ENCODE results near the gene NXPH2.
"Not testable (repeated sequence)": the region's sequence is repeated elsewhere in the genome, so short reads cannot be mapped to it uniquely, and the experiment has no call there.

NXPH2 gene

GRCh38 chr2:138658187-138658894 is 121.8 kb downstream of the NXPH2 start:
- CTCF ChIA-PET = interaction anchor here (0.5 to 0.6 kb wide), 3 partner anchors 154 to 464 kb away, joined by 3 read pairs; no protein-coding TSS in a partner anchor
- no peak overlapping the region for H3K27ac ChIP-seq
- DNase-seq (ENCODE audit: low spot score) = no peak
- POLR2A ChIA-PET (ENCODE audit: low non-redundant PET) = no interaction called here
- TF ChIP-seq CTCF (conservative IDR thresholded peaks at IDR 0.05; ENCODE audit: low read depth) = no peak

GRCh38 chr2:138654146-138654545 is 126.0 kb downstream of the NXPH2 start:
- TF ChIP-seq CTCF (conservative IDR thresholded peaks at IDR 0.05; ENCODE audit: low read depth) = no peak
- no peak for DNase-seq (ENCODE audit: low spot score)
- CTCF ChIA-PET = interaction anchor here (0.5 kb wide), 1 partner anchor 9 kb away, joined by 6 read pairs; no protein-coding TSS in a partner anchor

GRCh38 chr2:138652378-138652777 is 127.8 kb downstream of the NXPH2 start:
- no peak for TF ChIP-seq CTCF (conservative IDR thresholded peaks at IDR 0.05; ENCODE audit: low read depth)
- ChIA-PET CTCF (no interaction called here), POLR2A (ENCODE audit: low non-redundant PET) (no interaction called here)
- H3K27ac ChIP-seq = no peak overlapping the region
- DNase-seq (ENCODE audit: low spot score) = no peak

More at GRCh38 chr2:138654146-138654545, 126.0 kb downstream of the NXPH2 start:
- POLR2A ChIA-PET (ENCODE audit: low non-redundant PET) = no interaction called here
- H3K27ac ChIP-seq = no peak overlapping the region

- ChIA-PET POLR2A (ENCODE audit: low non-redundant PET) (no interaction called here), CTCF (no interaction called here)
- no peak for DNase-seq (ENCODE audit: low spot score)
- H3K27ac ChIP-seq = no peak overlapping the region
- TF ChIP-seq CTCF (conservative IDR thresholded peaks at IDR 0.05; ENCODE audit: low read depth) = no peak
Measured at GRCh38 chr2:138649571-138649970, 130.6 kb downstream of the NXPH2 start.

GRCh38 chr2:138648606-138649005 is 131.6 kb downstream of the NXPH2 start:
- H3K27ac ChIP-seq = no peak overlapping the region
- no peak for TF ChIP-seq CTCF (conservative IDR thresholded peaks at IDR 0.05; ENCODE audit: low read depth)
- ChIA-PET POLR2A (ENCODE audit: low non-redundant PET) (no interaction called here), CTCF (interaction anchor here (0.6 kb wide), 1 partner anchor 810 kb away, joined by 6 read pairs; no protein-coding TSS in a partner anchor)
- DNase-seq (ENCODE audit: low spot score) = no peak

GRCh38 chr2:138644776-138645175 is 135.4 kb downstream of the NXPH2 start:
- H3K27ac ChIP-seq; POLR2A ChIA-PET (ENCODE audit: low non-redundant PET); CTCF ChIA-PET: not testable (repeated sequence)
- peak; percentile 29 for DNase-seq (ENCODE audit: low spot score)

- POLR2A ChIA-PET (ENCODE audit: low non-redundant PET) = no interaction called here
- DNase-seq (ENCODE audit: low spot score) = peak; percentile 20
- CTCF ChIA-PET = no interaction called here
- no peak for TF ChIP-seq CTCF (conservative IDR thresholded peaks at IDR 0.05; ENCODE audit: low read depth)
- H3K27ac ChIP-seq = no peak overlapping the region
Measured at GRCh38 chr2:138640921-138641676, 139.1 kb downstream of the NXPH2 start.
